Immature natural killer cell (primary cell): Measurements from ENCODE around the gene MTURN. TPM values are rescaled to one million over a fixed set of nuclear protein-coding genes. Genes with fewer than 3 reads are reported as not detected.

Experiments used
- DNase-seq, 3 donors: peaks; one replicate each; pipeline ENCODE4 v3.0.0; 2022; ENCODE audit warnings: mixed read lengths in 1 of 3
- H3K27ac Mint-ChIP-seq, 6 donors: one replicate each; pipeline ENCODE4 v1.8.0; 2020; ENCODE audit warnings: mixed read lengths in 6 of 6, mild to moderate bottlenecking in 5 of 6, inconsistent platforms in 4 of 6, moderate library complexity in 3 of 6
- H3K27me3 Mint-ChIP-seq, 3 donors: one replicate each; pipeline ENCODE4 v1.8.0; 2020 to 2021; ENCODE audit warnings: low read depth in 3 of 3, mild to moderate bottlenecking in 3 of 3, mixed read lengths in 3 of 3, moderate library complexity in 3 of 3, inconsistent platforms in 1 of 3
- H3K36me3 Mint-ChIP-seq, 3 donors: one replicate each; pipeline ENCODE4 v1.8.0; 2020; ENCODE audit warnings: mixed read lengths in 3 of 3, inconsistent platforms in 2 of 3, mild to moderate bottlenecking in 2 of 3
- H3K4me1 Mint-ChIP-seq, 2 donors: one replicate each; pipeline ENCODE4 v1.8.0; 2020; ENCODE audit warnings: inconsistent platforms in 2 of 2, mild to moderate bottlenecking in 2 of 2, mixed read lengths in 2 of 2, moderate library complexity in 1 of 2
- H3K4me3 Mint-ChIP-seq, 5 donors: one replicate each; pipeline ENCODE4 v1.8.0; 2020; ENCODE audit warnings: mild to moderate bottlenecking in 5 of 5, mixed read lengths in 5 of 5, inconsistent platforms in 3 of 5, moderate library complexity in 3 of 5
- H3K9me3 Mint-ChIP-seq, 6 donors: one replicate each; pipeline ENCODE4 v1.8.0; 2020; ENCODE audit warnings: mild to moderate bottlenecking in 6 of 6, mixed read lengths in 6 of 6, inconsistent platforms in 4 of 6, moderate library complexity in 3 of 6
- polyA plus RNA-seq, 3 donors: library from polyadenylated mRNA; unstranded; fragments of 300-500 nt; fragmentation: Illumina TruSeq; gene quantifications; one replicate each; pipeline ENCODE4 v1.2.3, GENCODE V29; 2021

Gene MTURN
- polyA plus RNA-seq, 3 donors from 2014 or later = 7.1 to 11.0 (median 7.2) TPM

- H3K27ac Mint-ChIP-seq = no peak overlapping the region
- no peaks in the 10 kb centered on the region for H3K9me3 Mint-ChIP-seq
- H3K27me3 Mint-ChIP-seq = peaks cover 0 to 2% (median 2%) of the 10 kb centered on the region in 3 donors
- peaks cover 30 to 37% of the 10 kb centered on the region in 2 donors for H3K4me1 Mint-ChIP-seq
- H3K4me3 Mint-ChIP-seq = no peak overlapping the region
- H3K36me3 Mint-ChIP-seq = peaks cover 0 to 3% (median 0%) of the 10 kb centered on the region in 3 donors
- no peak for DNase-seq
Observed at GRCh38 chr7:30157204-30157603, 22.4 kb downstream of the MTURN start.

- DNase-seq = no peak
- peak overlapping the region in 2 of 6 donors; percentile 60 to 65 for H3K27ac Mint-ChIP-seq
- peaks cover 50 to 56% of the 10 kb centered on the region in 2 donors for H3K4me1 Mint-ChIP-seq
- H3K36me3 Mint-ChIP-seq = no peaks in the 10 kb centered on the region
- H3K9me3 Mint-ChIP-seq = no peaks in the 10 kb centered on the region
- peaks cover 0 to 2% (median 0%) of the 10 kb centered on the region in 3 donors for H3K27me3 Mint-ChIP-seq
- H3K4me3 Mint-ChIP-seq = peak overlapping the region in 2 of 5 donors; percentile 37 to 58
Observed at GRCh38 chr7:30159163-30159562, 24.4 kb downstream of the MTURN start.

GRCh38 chr7:30159698-30160143 is 24.9 kb downstream of the MTURN start:
- Mint-ChIP-seq H3K36me3 (no peaks in the 10 kb centered on the region), H3K9me3 (no peaks in the 10 kb centered on the region), H3K4me1 (peaks cover 55 to 61% of the 10 kb centered on the region in 2 donors), H3K27ac (peak overlapping the region; percentile 2 to 67 (median 56)), H3K27me3 (peaks cover 0 to under 1% (median 0%) of the 10 kb centered on the region in 3 donors), H3K4me3 (peak overlapping the region in 3 of 5 donors; percentile 10 to 58 (median 37))
- DNase-seq = peak in 1 of 3 donors; percentile 11

GRCh38 chr7:30160329-30160728 is 25.5 kb downstream of the MTURN start:
- DNase-seq = no peak
- Mint-ChIP-seq H3K27me3 (no peaks in the 10 kb centered on the region), H3K36me3 (no peaks in the 10 kb centered on the region), H3K27ac (peak overlapping the region; percentile 2 to 67 (median 56)), H3K9me3 (no peaks in the 10 kb centered on the region), H3K4me3 (peak overlapping the region in 1 of 5 donors; percentile 15), H3K4me1 (peaks cover 55 to 61% of the 10 kb centered on the region in 2 donors)

GRCh38 chr7:30162133-30162532 is 27.3 kb downstream of the MTURN start:
- Mint-ChIP-seq H3K4me1 (peaks cover 55 to 59% of the 10 kb centered on the region in 2 donors), H3K27me3 (no peaks in the 10 kb centered on the region), H3K27ac (peak overlapping the region; percentile 83 to 94 (median 90)), H3K4me3 (peak overlapping the region; percentile 79 to 89 (median 85)), H3K36me3 (peaks cover 0 to 3% (median 0%) of the 10 kb centered on the region in 3 donors), H3K9me3 (no peaks in the 10 kb centered on the region)
- peak in 1 of 3 donors; percentile 20 for DNase-seq

- Mint-ChIP-seq H3K4me1 (peaks cover 55% of the 10 kb centered on the region in 2 donors), H3K4me3 (peak overlapping the region; percentile 79 to 89 (median 85)), H3K36me3 (peaks cover 0 to 4% (median 0%) of the 10 kb centered on the region in 3 donors), H3K27me3 (no peaks in the 10 kb centered on the region), H3K9me3 (no peaks in the 10 kb centered on the region), H3K27ac (peak overlapping the region; percentile 83 to 94 (median 90))
- DNase-seq = peak in 2 of 3 donors; percentile 22 to 31
Observed at GRCh38 chr7:30162622-30163124, 27.9 kb downstream of the MTURN start.

- Mint-ChIP-seq H3K27ac (peak overlapping the region; percentile 83 to 94 (median 90)), H3K36me3 (peaks cover 0 to 4% (median 0%) of the 10 kb centered on the region in 3 donors), H3K9me3 (no peaks in the 10 kb centered on the region), H3K27me3 (no peaks in the 10 kb centered on the region), H3K4me3 (peak overlapping the region; percentile 79 to 89 (median 85)), H3K4me1 (peaks cover 55% of the 10 kb centered on the region in 2 donors)
- peak; percentile 65 to 78 (median 74) for DNase-seq
Observed at GRCh38 chr7:30163231-30163894, 28.6 kb downstream of the MTURN start.

GRCh38 chr7:30164567-30164966 is 29.8 kb downstream of the MTURN start:
- Mint-ChIP-seq H3K36me3 (peaks cover 0 to 8% (median 0%) of the 10 kb centered on the region in 3 donors), H3K4me3 (peak overlapping the region; percentile 10 to 76 (median 64)), H3K27me3 (no peaks in the 10 kb centered on the region), H3K27ac (peak overlapping the region; percentile 60 to 94 (median 88)), H3K4me1 (peaks cover 46 to 49% of the 10 kb centered on the region in 2 donors), H3K9me3 (no peaks in the 10 kb centered on the region)
- DNase-seq = peak in 2 of 3 donors; percentile 34 to 41

- H3K4me3 Mint-ChIP-seq = no peak overlapping the region
- no peaks in the 10 kb centered on the region for H3K27me3 Mint-ChIP-seq
- no peak overlapping the region for H3K27ac Mint-ChIP-seq
- H3K9me3 Mint-ChIP-seq = no peaks in the 10 kb centered on the region
- H3K4me1 Mint-ChIP-seq = peaks cover 36 to 39% of the 10 kb centered on the region in 2 donors
- H3K36me3 Mint-ChIP-seq = peaks cover 0 to 8% (median 0%) of the 10 kb centered on the region in 3 donors
- no peak for DNase-seq
Observed at GRCh38 chr7:30165590-30165989, 30.8 kb downstream of the MTURN start.

- Mint-ChIP-seq H3K27ac (no peak overlapping the region), H3K9me3 (no peaks in the 10 kb centered on the region), H3K36me3 (peaks cover 0 to 8% (median 0%) of the 10 kb centered on the region in 3 donors), H3K4me3 (no peak overlapping the region), H3K27me3 (no peaks in the 10 kb centered on the region), H3K4me1 (peaks cover 30 to 32% of the 10 kb centered on the region in 2 donors)
- no peak for DNase-seq
Observed at GRCh38 chr7:30166155-30166840, 31.5 kb downstream of the MTURN start.

- no peaks in the 10 kb centered on the region for H3K9me3 Mint-ChIP-seq
- no peaks in the 10 kb centered on the region for H3K27me3 Mint-ChIP-seq
- H3K4me3 Mint-ChIP-seq = no peak overlapping the region
- H3K27ac Mint-ChIP-seq = no peak overlapping the region
- peaks cover 28 to 29% of the 10 kb centered on the region in 2 donors for H3K4me1 Mint-ChIP-seq
- no peak for DNase-seq
- H3K36me3 Mint-ChIP-seq = peaks cover 0 to 8% (median 0%) of the 10 kb centered on the region in 3 donors
Observed at GRCh38 chr7:30166841-30167235, 32.1 kb downstream of the MTURN start.

- peaks cover 0 to 4% (median 0%) of the 10 kb centered on the region in 3 donors for H3K27me3 Mint-ChIP-seq
- H3K36me3 Mint-ChIP-seq = peaks cover 0 to 8% (median 0%) of the 10 kb centered on the region in 3 donors
- DNase-seq = no peak
- no peak overlapping the region for H3K27ac Mint-ChIP-seq
- peaks cover 17 to 18% of the 10 kb centered on the region in 2 donors for H3K4me1 Mint-ChIP-seq
- no peak overlapping the region for H3K4me3 Mint-ChIP-seq
- no peaks in the 10 kb centered on the region for H3K9me3 Mint-ChIP-seq
Observed at GRCh38 chr7:30167901-30168300, 33.1 kb downstream of the MTURN start.

GRCh38 chr7:30168835-30169573 is 34.2 kb downstream of the MTURN start:
- Mint-ChIP-seq H3K4me3 (no peak overlapping the region), H3K4me1 (peaks cover 6 to 7% of the 10 kb centered on the region in 2 donors), H3K9me3 (no peaks in the 10 kb centered on the region), H3K27me3 (peaks cover 0 to 4% (median 0%) of the 10 kb centered on the region in 3 donors), H3K36me3 (peaks cover 0 to 8% (median 0%) of the 10 kb centered on the region in 3 donors), H3K27ac (peak overlapping the region in 1 of 6 donors; percentile 48)
- DNase-seq = no peak
